Endothelial cell of umbilical vein (primary cell): ENCODE measurements around the gene NDUFB4. TPM values are rescaled to one million over a fixed set of nuclear protein-coding genes. Genes with fewer than 3 reads are reported as not detected.
"Not testable (repeated sequence)": the region's sequence is repeated elsewhere in the genome, so short reads cannot be mapped to it uniquely, and the experiment has no call there.

Source experiments
- BruUV-seq: library from RNA; stranded (reverse); fragments of 400-500 nt; replicated peaks from 2 replicates; lab custom pipeline; 2021; lab: Mats Ljungman, UMichigan
- CTCF ChIA-PET: fragments of 300-600, 350-600 bp; sonication (Branson Sonifier 250); formaldehyde crosslinking; loops from one replicate; lab custom pipeline; 2021; ENCODE audit warnings: antibody characterized with exemption, inconsistent platforms; lab: Charles Lee
- POLR2A ChIA-PET: fragments of 300-600, 350-600 bp; sonication (Branson Sonifier 250); formaldehyde crosslinking; loops from one replicate; lab custom pipeline; 2021; ENCODE audit warnings: antibody characterized with exemption, inconsistent platforms; lab: Charles Lee
- DNase-seq: peaks from one replicate; pipeline ENCODE4 v3.0.0-alpha.2; 2011; ENCODE audit warnings: low read depth, low spot score
- FAIRE-seq: peaks from 2 replicates; lab custom pipeline; 2011; peaks lifted over from hg19 to GRCh38; lab: Jason Lieb, UNC
- H2AFZ ChIP-seq: 2 replicates; pipeline ENCODE4 v1.6.0; 2012; ENCODE audit warnings: low read depth, low read length, control low read depth, inconsistent platforms
- H3K27ac ChIP-seq: 2 replicates; pipeline ENCODE4 v1.5.1; 2011; ENCODE audit warnings: low read depth, mild to moderate bottlenecking, control low read depth, low read length, moderate library complexity; ENCODE audit not compliant: insufficient read depth
- H3K27me3 ChIP-seq, 2 experiments: 2 replicates each; pipeline versions ENCODE4 v1.6.0 to v1.6.1; 2011; ENCODE audit warnings: low read length in 2 of 2, mixed read lengths in 1 of 2; ENCODE audit not compliant: control insufficient read depth in 2 of 2, insufficient read depth in 2 of 2
- H3K36me3 ChIP-seq, 2 experiments: 2 replicates in 1 of 2; 3 replicates in 1 of 2; pipeline ENCODE4 v1.5.1; 2011; ENCODE audit warnings: low read length in 2 of 2, mild to moderate bottlenecking in 1 of 2, moderate library complexity in 1 of 2; ENCODE audit not compliant: control insufficient read depth in 2 of 2, insufficient read depth in 2 of 2; ENCODE audit errors: extremely low read depth in 1 of 2
- H3K4me1 ChIP-seq: 3 replicates; pipeline ENCODE4 v1.5.1; 2011; ENCODE audit warnings: mild to moderate bottlenecking, low read length; ENCODE audit not compliant: control insufficient read depth, insufficient read depth; ENCODE audit errors: extremely low read depth
- H3K4me2 ChIP-seq: 2 replicates; pipeline ENCODE4 v1.6.1; 2011; ENCODE audit warnings: low read length, control low read depth, mixed read lengths; ENCODE audit not compliant: insufficient read depth
- H3K4me3 ChIP-seq, 3 experiments: fragments of 200-600 bp in 1 of 3; sonication (generic), shearing (Covaris generic) in 1 of 3; replicated peaks in 1 of 3; 2 replicates each; pipeline ENCODE4 v1.5.1; 2011 to 2016; ENCODE audit warnings: control low read depth in 3 of 3, low read length in 3 of 3, mild to moderate bottlenecking in 2 of 3, inconsistent platforms in 1 of 3, low read depth in 1 of 3, moderate library complexity in 1 of 3; ENCODE audit not compliant: insufficient read depth in 1 of 3
- H3K79me2 ChIP-seq: 2 replicates; pipeline ENCODE4 v1.6.0; 2012; ENCODE audit warnings: low read length, inconsistent platforms; ENCODE audit not compliant: control insufficient read depth, insufficient read depth
- H3K9ac ChIP-seq: replicated peaks from 2 replicates; pipeline ENCODE3; 2011; ENCODE audit warnings: low read length, control low read depth; ENCODE audit not compliant: insufficient read depth; ENCODE audit errors: extremely low read depth
- H3K9me1 ChIP-seq: replicated peaks from 3 replicates; pipeline ENCODE4 v1.6.0; 2011; ENCODE audit warnings: mild to moderate bottlenecking, low read length; ENCODE audit not compliant: control insufficient read depth, insufficient read depth; ENCODE audit errors: extremely low read depth
- H3K9me3 ChIP-seq: replicated peaks from 2 replicates; pipeline ENCODE4 v1.5.1; 2012; ENCODE audit warnings: low read length, inconsistent platforms; ENCODE audit not compliant: control insufficient read depth, insufficient read depth
- H4K20me1 ChIP-seq: replicated peaks from 2 replicates; pipeline ENCODE3; 2011; ENCODE audit warnings: mild to moderate bottlenecking, low read length; ENCODE audit not compliant: control insufficient read depth, insufficient read depth; ENCODE audit errors: extremely low read depth
- EZH2 ChIP-seq: IDR thresholded peaks from 2 replicates; pipeline ENCODE4 v1.6.1; 2012; ENCODE audit warnings: borderline replicate concordance, low read depth, mild to moderate bottlenecking, moderate library complexity, low read length, inconsistent platforms; ENCODE audit not compliant: severe bottlenecking
- FOS ChIP-seq: IDR thresholded peaks from 2 replicates; pipeline ENCODE4 v1.6.1; 2011; ENCODE audit warnings: mild to moderate bottlenecking, low read length, moderate library complexity, borderline replicate concordance; ENCODE audit not compliant: insufficient read depth
- GATA2 ChIP-seq: IDR thresholded peaks from 2 replicates; pipeline ENCODE4 v1.7.0; 2011; ENCODE audit warnings: low read depth, mild to moderate bottlenecking, moderate library complexity, mixed read lengths, low read length; ENCODE audit not compliant: insufficient read length, insufficient read depth
- JUN ChIP-seq: IDR thresholded peaks from 2 replicates; pipeline ENCODE4 v1.6.1; 2011; ENCODE audit warnings: borderline replicate concordance, low read depth; ENCODE audit not compliant: insufficient read length, insufficient read depth
- MYC ChIP-seq: IDR thresholded peaks from one replicate; pipeline ENCODE4 v1.6.1; 2011; ENCODE audit warnings: mild to moderate bottlenecking, low read depth, low read length
- POLR2A ChIP-seq: IDR thresholded peaks from 2 replicates; pipeline ENCODE4 v1.6.1; 2012; ENCODE audit warnings: low read depth, mild to moderate bottlenecking, control low read depth, low read length
- POLR2AphosphoS5 ChIP-seq: IDR thresholded peaks from 2 replicates; pipeline ENCODE4 v1.6.1; 2012; ENCODE audit warnings: low read depth, mild to moderate bottlenecking, control low read depth, low read length, moderate library complexity; ENCODE audit not compliant: insufficient read depth
- dilution Hi-C: fragments of 300-500 bp; cut with MboI; formaldehyde crosslinking; loops from one replicate; pipeline ENCODE4 v1.15.0; 2019; ENCODE audit warnings: low sequenced_read_pairs; ENCODE audit not compliant: extremely low pct_ligation_motif_present
- intact Hi-C: fragments of 100-400 bp; cut with micrococcal nuclease; formaldehyde crosslinking; loops from one replicate; pipeline ENCODE4 v1.10.0; 2022
- polyA plus RNA-seq, 4 experiments: library from polyadenylated mRNA; depleted of rRNA in 3 of 4; stranded (reverse) in 3 of 4; unstranded in 1 of 4; fragments of >200 nt; gene quantifications; 2 replicates each; pipeline versions ENCODE4 v1.2.1 to v1.2.3, GENCODE V29; 2011 to 2012; ENCODE audit warnings: missing spikeins in 1 of 4
- total RNA-seq: library from RNA; stranded (reverse); gene quantifications from 2 replicates; pipeline ENCODE4 v1.2.3, GENCODE V29; 2021
- TF ChIP-seq, protein P1 (sequence below): IDR thresholded peaks from 2 replicates; pipeline ENCODE4 v1.6.1; 2011; ENCODE audit not compliant: insufficient read depth, insufficient read length
- TF ChIP-seq, protein P2 (sequence below), 2 donors: IDR thresholded peaks; 1 replicate in 1 of 2; 2 replicates in 1 of 2; pipeline ENCODE4 v1.5.1; 2011; ENCODE audit warnings: low read length in 2 of 2, mild to moderate bottlenecking in 2 of 2, moderate library complexity in 2 of 2, control low read depth in 1 of 2, inconsistent platforms in 1 of 2, low read depth in 1 of 2; ENCODE audit not compliant: insufficient read depth in 1 of 2; ENCODE audit errors: extremely low read depth in 1 of 2

NDUFB4 gene
- total and polyA plus RNA-seq, 2 donors (not counting 3 experiments of a cell fraction or from before 2014, with no cell fraction given), result 140 to 191 TPM

DNA sequence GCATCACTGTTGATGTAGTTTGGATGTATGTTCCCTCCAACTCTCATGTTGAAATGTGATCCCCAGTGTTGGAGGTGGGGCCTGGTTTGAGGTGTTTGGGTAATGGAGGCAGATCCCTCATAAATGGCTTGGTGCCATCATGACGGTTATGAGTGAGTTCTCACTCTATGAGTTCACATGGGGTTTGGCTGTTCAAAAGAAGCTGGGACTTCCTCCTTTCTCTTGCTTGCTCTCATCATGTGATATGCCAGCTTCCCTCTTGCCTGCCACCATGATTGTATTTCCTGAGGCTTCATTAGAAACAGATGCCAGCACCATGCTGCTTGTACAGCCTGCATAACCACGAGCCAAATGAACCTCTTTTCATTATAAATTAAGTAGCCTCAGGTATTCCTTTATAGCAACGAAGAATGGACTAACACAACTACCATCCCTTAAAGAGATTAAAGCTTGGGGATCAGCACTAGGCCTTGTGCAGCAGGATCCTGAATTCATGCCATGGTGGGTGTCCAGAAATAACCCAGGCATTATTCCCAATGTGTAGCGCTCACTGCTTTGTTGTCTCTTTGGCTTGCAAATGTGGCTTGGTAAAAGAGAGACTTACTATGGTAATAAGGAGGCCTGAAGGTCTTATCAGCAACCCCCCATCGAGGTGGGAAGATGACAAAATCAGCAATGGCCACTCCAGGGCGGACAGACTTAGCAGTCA is 41.9 kb downstream of the NDUFB4 start:
- H3K9me1 ChIP-seq, result no peaks in the 10 kb centered on the region
- intact Hi-C loops, result no loop called here
- ChIA-PET POLR2A (no interaction called here), CTCF (no interaction called here)
- H4K20me1 ChIP-seq, result no peaks in the 10 kb centered on the region
- peaks cover 9% of the 10 kb centered on the region for H3K4me1 ChIP-seq
- H3K9me3 ChIP-seq, result no peaks in the 10 kb centered on the region
- BruUV-seq, result no TSS peak
- H3K27ac ChIP-seq, result no peak overlapping the region
- dilution Hi-C loops, result no loop called here
- H3K4me3 ChIP-seq, result no peak overlapping the region
- TF ChIP-seq GATA2 (no peak), POLR2A (no peak), FOS (no peak), POLR2AphosphoS5 (no peak), MYC (no peak), JUN (no peak), EZH2 (no peak)
- TF ChIP-seq, protein P1, sequence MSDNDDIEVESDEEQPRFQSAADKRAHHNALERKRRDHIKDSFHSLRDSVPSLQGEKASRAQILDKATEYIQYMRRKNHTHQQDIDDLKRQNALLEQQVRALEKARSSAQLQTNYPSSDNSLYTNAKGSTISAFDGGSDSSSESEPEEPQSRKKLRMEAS, result no peak
- TF ChIP-seq, protein P2, sequence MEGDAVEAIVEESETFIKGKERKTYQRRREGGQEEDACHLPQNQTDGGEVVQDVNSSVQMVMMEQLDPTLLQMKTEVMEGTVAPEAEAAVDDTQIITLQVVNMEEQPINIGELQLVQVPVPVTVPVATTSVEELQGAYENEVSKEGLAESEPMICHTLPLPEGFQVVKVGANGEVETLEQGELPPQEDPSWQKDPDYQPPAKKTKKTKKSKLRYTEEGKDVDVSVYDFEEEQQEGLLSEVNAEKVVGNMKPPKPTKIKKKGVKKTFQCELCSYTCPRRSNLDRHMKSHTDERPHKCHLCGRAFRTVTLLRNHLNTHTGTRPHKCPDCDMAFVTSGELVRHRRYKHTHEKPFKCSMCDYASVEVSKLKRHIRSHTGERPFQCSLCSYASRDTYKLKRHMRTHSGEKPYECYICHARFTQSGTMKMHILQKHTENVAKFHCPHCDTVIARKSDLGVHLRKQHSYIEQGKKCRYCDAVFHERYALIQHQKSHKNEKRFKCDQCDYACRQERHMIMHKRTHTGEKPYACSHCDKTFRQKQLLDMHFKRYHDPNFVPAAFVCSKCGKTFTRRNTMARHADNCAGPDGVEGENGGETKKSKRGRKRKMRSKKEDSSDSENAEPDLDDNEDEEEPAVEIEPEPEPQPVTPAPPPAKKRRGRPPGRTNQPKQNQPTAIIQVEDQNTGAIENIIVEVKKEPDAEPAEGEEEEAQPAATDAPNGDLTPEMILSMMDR (IDR thresholded peaks at IDR 0.05; ENCODE audit: extremely low read depth in 1 of 2, insufficient read depth in 1 of 2, low read depth in 1 of 2, low read length in 2 of 2), result no peak
- H3K9ac ChIP-seq, result no peak overlapping the region
- DNase-seq (no peak), FAIRE-seq (no peak)
- no peaks in the 10 kb centered on the region for H3K36me3 ChIP-seq
- H3K27me3 ChIP-seq, result no peaks in the 10 kb centered on the region
- no peak overlapping the region for H2AFZ ChIP-seq
- H3K4me2 ChIP-seq, result no peak overlapping the region
- no peaks in the 10 kb centered on the region for H3K79me2 ChIP-seq

DNA sequence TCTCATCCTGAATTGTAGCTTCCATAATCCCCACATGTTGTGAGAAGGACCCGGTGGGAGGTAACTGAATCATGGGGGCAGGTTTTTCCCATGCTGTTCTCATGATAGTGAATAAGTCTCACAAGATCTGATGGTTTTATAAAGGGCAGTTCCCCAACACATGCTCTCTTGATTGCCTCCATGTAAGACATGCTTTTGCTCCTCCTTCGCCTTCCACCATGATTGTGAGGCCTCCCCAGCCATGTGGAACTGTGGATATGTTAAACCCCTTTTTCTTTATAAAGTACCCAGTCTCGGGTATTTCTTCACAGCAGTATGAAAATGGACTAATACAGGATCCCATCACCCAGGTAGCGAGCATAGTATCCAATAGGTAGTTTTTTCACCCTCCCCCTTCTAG is 42.7 kb downstream of the NDUFB4 start:
- POLR2A ChIA-PET, BruUV-seq, H4K20me1 ChIP-seq, H3K4me2 ChIP-seq, H3K27me3 ChIP-seq, H3K4me1 ChIP-seq, H3K79me2 ChIP-seq, H3K9ac ChIP-seq, H3K4me3 ChIP-seq, H3K9me1 ChIP-seq, intact Hi-C loops, H3K27ac ChIP-seq, CTCF ChIA-PET, dilution Hi-C loops, H3K9me3 ChIP-seq, FAIRE-seq, H3K36me3 ChIP-seq, H2AFZ ChIP-seq, DNase-seq: not testable (repeated sequence)
